Thyroid gland (tissue), 4 donors: Measurements from ENCODE around the gene THOC2.

Source experiments
- CTCF ChIP-seq, 6 experiments: fragments of 200-600 bp in 3 of 6; fragments of 450-650 bp in 3 of 6; sonication (generic) in 3 of 6; IDR thresholded peaks; one replicate each; pipeline ENCODE4 v1.5.1; 2016 to 2019; ENCODE audit warnings: antibody characterized with exemption in 6 of 6, mild to moderate bottlenecking in 2 of 6, inconsistent platforms in 1 of 6, moderate library complexity in 1 of 6
- POLR2A ChIP-seq, 2 donors: fragments of 450-650 bp; IDR thresholded peaks; one replicate each; pipeline ENCODE4 v1.6.1; 2017; ENCODE audit warnings: antibody characterized with exemption in 2 of 2, mild to moderate bottlenecking in 2 of 2, moderate library complexity in 1 of 2

- TF ChIP-seq CTCF (IDR thresholded peaks at IDR 0.05) (no peak), POLR2A (IDR thresholded peaks at IDR 0.05) (no peak)
Measured at GRCh38 chrX:123550829-123551228, 182.0 kb downstream of the THOC2 start.
